Right lobe of liver (tissue), 6 donors: ENCODE data around the gene TENT5C. TPM values are rescaled to one million over a fixed set of nuclear protein-coding genes. Genes with fewer than 3 reads are reported as not detected.

Experiments used
- ATAC-seq, 4 donors: fragments of 200-7000 bp; cut with Tn5 transposase; one replicate each; pipeline ENCODE4 v1.9.1; 2020; ENCODE audit warnings: mild to moderate bottlenecking in 4 of 4, moderate library complexity in 4 of 4
- DNase-seq, 3 donors: peaks; one replicate each; pipeline ENCODE4 v3.0.0-alpha.2; 2020
- H3K27ac ChIP-seq, 3 donors: fragments of 200-600 bp; one replicate each; pipeline ENCODE4 v1.8.0; 2022
- H3K27me3 ChIP-seq, 2 donors: fragments of 200-600 bp; one replicate each; pipeline ENCODE4 v1.8.0; 2022
- H3K36me3 ChIP-seq, 4 donors: fragments of 200-600 bp; sonication (generic) in 1 of 4; one replicate each; pipeline versions ENCODE4 v1.5.1 to v1.8.0; 2017 to 2022; ENCODE audit warnings: control low read depth in 1 of 4
- H3K4me1 ChIP-seq, 4 donors: fragments of 200-600 bp; sonication (generic) in 1 of 4; one replicate each; pipeline versions ENCODE4 v1.5.1 to v1.8.0; 2017 to 2022; ENCODE audit warnings: control low read depth in 1 of 4
- H3K4me3 ChIP-seq, 3 donors: fragments of 200-600 bp; one replicate each; pipeline ENCODE4 v1.8.0; 2022
- H3K9me3 ChIP-seq, 4 donors: fragments of 200-600 bp; sonication (generic) in 1 of 4; one replicate each; pipeline versions ENCODE4 v1.5.1 to v1.8.0; 2017 to 2022; ENCODE audit warnings: control low read depth in 1 of 4
- POLR2A ChIP-seq: fragments of 450-650 bp; IDR thresholded peaks from one replicate; pipeline ENCODE4 v1.6.1; 2017; ENCODE audit warnings: antibody characterized with exemption, mild to moderate bottlenecking
- whole genome bisulfite sequencing: methylation state at CpG from one replicate; pipeline ENCODE4 v1.1.6; 2018; ENCODE audit warnings: low coverage, low lambda C conversion rate; ENCODE audit not compliant: insufficient coverage; ENCODE audit errors: missing lambda C conversion rate; 5-methylcytosine and 5-hydroxymethylcytosine counted together
- intact Hi-C, 2 donors: fragments of 100-400 bp; cut with DNase I; formaldehyde crosslinking; loops; one replicate each; pipeline versions ENCODE4 v1.11.2 to v1.14.1; 2022
- total RNA-seq, 6 experiments: library from RNA; depleted of rRNA in 2 of 6; stranded (reverse); fragments of >200 nt in 2 of 6; fragmentation: NEBNext Ultra II Directional in 3 of 6; extraction: Animal tissue kit (Norgen Biotek cat#: 25700) in 3 of 6; gene quantifications; one replicate each; pipeline versions ENCODE4 v1.1.0 to v1.2.4, GENCODE V29; 2016 to 2023
- TF ChIP-seq, protein P1 (sequence below), 4 donors: fragments of 200-600 bp in 3 of 4; fragments of 450-650 bp in 1 of 4; IDR thresholded peaks; one replicate each; pipeline versions ENCODE4 v1.5.1 to v1.8.0; 2016 to 2022; ENCODE audit warnings: antibody characterized with exemption in 4 of 4, mild to moderate bottlenecking in 2 of 4
- donor health status: DM: no; HTN: yes; CAD: no.
- donor health status: DM: no; HTN: no; CAD: no.
- donor health status: DM: no; HTN: no; CAD: no.
- donor health status: DM: no; HTN: yes; CAD: no.
- donor health status: DM: no; HTN: yes; CAD: no.

Gene TENT5C
- total RNA-seq, 6 experiments from 2014 or later, result 2.3 to 13.7 (median 3.0) TPM

DNA sequence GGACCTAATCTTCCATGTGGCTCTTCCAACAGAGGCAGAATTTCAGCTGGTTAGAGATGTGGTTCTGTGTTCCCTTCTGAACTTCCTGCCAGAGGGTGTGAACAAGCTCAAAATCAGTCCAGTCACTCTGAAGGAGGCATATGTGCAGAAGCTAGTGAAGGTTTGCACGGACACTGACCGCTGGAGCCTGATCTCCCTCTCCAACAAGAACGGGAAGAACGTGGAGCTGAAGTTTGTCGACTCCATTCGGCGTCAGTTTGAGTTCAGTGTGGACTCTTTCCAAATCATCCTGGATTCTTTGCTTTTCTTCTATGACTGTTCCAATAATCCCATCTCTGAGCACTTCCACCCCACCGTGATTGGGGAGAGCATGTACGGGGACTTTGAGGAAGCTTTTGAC lies 17.3 kb downstream of the TENT5C start:
- intact Hi-C loops, result no loop called here
- no peaks in the 10 kb centered on the region for H3K36me3 ChIP-seq
- no peaks in the 10 kb centered on the region for H3K4me1 ChIP-seq
- H3K4me3 ChIP-seq, result no peak overlapping the region
- TF ChIP-seq POLR2A, result no peak
- TF ChIP-seq, protein P1, sequence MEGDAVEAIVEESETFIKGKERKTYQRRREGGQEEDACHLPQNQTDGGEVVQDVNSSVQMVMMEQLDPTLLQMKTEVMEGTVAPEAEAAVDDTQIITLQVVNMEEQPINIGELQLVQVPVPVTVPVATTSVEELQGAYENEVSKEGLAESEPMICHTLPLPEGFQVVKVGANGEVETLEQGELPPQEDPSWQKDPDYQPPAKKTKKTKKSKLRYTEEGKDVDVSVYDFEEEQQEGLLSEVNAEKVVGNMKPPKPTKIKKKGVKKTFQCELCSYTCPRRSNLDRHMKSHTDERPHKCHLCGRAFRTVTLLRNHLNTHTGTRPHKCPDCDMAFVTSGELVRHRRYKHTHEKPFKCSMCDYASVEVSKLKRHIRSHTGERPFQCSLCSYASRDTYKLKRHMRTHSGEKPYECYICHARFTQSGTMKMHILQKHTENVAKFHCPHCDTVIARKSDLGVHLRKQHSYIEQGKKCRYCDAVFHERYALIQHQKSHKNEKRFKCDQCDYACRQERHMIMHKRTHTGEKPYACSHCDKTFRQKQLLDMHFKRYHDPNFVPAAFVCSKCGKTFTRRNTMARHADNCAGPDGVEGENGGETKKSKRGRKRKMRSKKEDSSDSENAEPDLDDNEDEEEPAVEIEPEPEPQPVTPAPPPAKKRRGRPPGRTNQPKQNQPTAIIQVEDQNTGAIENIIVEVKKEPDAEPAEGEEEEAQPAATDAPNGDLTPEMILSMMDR (IDR thresholded peaks at IDR 0.05), result no peak
- no peaks in the 10 kb centered on the region for H3K9me3 ChIP-seq
- ATAC-seq, result no peak
- H3K27me3 ChIP-seq, result no peaks in the 10 kb centered on the region
- no peak for DNase-seq
- no peak overlapping the region for H3K27ac ChIP-seq
- WGBS, result 82% methylated on average over 8 of the region's 9 CpGs

DNA sequence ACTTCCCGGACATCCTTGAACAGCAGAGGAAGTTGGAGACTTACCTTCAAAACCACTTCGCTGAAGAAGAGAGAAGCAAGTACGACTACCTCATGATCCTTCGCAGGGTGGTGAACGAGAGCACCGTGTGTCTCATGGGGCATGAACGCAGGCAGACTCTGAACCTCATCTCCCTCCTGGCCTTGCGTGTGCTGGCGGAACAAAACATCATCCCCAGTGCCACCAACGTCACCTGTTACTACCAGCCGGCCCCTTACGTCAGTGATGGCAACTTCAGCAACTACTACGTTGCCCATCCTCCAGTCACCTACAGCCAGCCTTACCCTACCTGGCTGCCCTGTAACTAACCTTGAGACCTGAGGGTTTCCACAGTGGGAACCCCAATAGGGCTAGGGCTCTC lies 17.9 kb downstream of the TENT5C start:
- DNase-seq, result no peak
- no peaks in the 10 kb centered on the region for H3K27me3 ChIP-seq
- no peak for ATAC-seq
- H3K4me1 ChIP-seq, result no peaks in the 10 kb centered on the region
- H3K36me3 ChIP-seq, result no peaks in the 10 kb centered on the region
- no peaks in the 10 kb centered on the region for H3K9me3 ChIP-seq
- intact Hi-C loops, result no loop called here
- no peak overlapping the region for H3K4me3 ChIP-seq
- no peak overlapping the region for H3K27ac ChIP-seq
- 90% methylated on average over 2 of the region's 13 CpGs for WGBS
- TF ChIP-seq POLR2A, result no peak
- TF ChIP-seq, protein P1 (IDR thresholded peaks at IDR 0.05), result no peak

DNA sequence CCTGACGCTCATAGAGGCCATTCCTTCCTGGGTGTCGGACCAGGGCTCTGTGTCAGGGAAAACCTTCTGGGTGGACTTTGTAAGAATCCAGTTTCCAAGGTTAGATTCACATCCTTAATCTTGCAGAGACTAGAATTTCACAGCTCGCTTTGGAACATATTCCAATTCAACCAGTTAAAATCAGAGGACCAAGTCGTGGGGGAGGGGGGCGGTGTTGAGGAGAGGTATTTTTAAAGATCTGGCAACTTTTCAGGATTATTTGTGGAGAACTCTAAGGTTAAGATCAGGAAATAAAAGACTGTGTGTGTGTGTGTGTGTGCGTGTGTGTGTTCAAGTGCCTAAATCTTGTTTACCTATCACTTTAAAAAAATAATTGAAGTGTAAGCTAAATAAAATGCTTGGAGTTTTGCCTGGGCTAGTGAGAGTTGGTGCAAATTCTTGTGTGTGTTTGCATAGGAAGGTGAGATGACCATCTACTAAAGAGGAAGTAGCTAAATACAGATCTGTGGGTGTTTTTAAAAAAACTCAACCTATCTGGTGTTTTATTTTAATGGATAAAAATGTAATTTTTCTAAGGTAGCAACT lies 21.8 kb downstream of the TENT5C start:
- 66% methylated on average over 6 of the region's 6 CpGs for WGBS
- H3K27ac ChIP-seq, result no peak overlapping the region
- H3K27me3 ChIP-seq, result no peaks in the 10 kb centered on the region
- DNase-seq (no peak), ATAC-seq (no peak)
- peaks cover 0 to 26% (median 9%) of the 10 kb centered on the region in 4 donors for H3K4me1 ChIP-seq
- H3K36me3 ChIP-seq, result no peaks in the 10 kb centered on the region
- TF ChIP-seq, protein P1 (IDR thresholded peaks at IDR 0.05), result no peak
- no peak for TF ChIP-seq POLR2A
- intact Hi-C loops, result no loop called here
- no peaks in the 10 kb centered on the region for H3K9me3 ChIP-seq
- H3K4me3 ChIP-seq, result no peak overlapping the region

DNA sequence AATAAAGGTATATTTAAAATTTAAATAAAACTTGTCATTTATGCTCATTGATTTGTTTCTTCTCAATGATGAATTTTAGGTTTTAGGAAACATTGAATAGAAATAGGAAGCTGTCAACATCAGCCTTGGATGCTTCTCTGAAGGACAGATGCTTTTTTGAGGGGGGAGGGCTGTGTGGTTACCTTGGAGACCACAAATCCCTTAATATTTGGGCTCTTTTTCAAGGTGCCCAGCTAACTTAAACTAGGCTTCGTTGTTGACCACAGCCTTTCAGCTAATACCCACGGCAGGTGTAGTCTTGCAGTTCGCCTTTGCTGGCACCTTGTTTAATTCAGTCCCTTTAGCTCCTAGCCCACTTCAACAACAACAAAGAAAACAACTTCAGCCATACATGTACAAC lies 22.5 kb downstream of the TENT5C start:
- intact Hi-C loops, result no loop called here
- ATAC-seq, result no peak
- H3K4me1 ChIP-seq, result peaks cover 0 to 33% (median 12%) of the 10 kb centered on the region in 4 donors
- TF ChIP-seq POLR2A, result no peak
- TF ChIP-seq, protein P1 (IDR thresholded peaks at IDR 0.05), result no peak
- WGBS, result 75% methylated on average over 3 of the region's 3 CpGs
- H3K27me3 ChIP-seq, result no peaks in the 10 kb centered on the region
- no peak overlapping the region for H3K27ac ChIP-seq
- no peaks in the 10 kb centered on the region for H3K36me3 ChIP-seq
- no peak for DNase-seq
- H3K9me3 ChIP-seq, result no peaks in the 10 kb centered on the region
- H3K4me3 ChIP-seq, result no peak overlapping the region
